HG03064 (cell line): ENCODE measurements around the gene PDYN.

Source experiments
- ATAC-seq: cut with Tn5 transposase; IDR thresholded peaks from one replicate; pipeline ENCODE4 v1.9.1; 2021; ENCODE audit warnings: low read depth; ENCODE audit not compliant: unreplicated experiment

PDYN gene

DNA sequence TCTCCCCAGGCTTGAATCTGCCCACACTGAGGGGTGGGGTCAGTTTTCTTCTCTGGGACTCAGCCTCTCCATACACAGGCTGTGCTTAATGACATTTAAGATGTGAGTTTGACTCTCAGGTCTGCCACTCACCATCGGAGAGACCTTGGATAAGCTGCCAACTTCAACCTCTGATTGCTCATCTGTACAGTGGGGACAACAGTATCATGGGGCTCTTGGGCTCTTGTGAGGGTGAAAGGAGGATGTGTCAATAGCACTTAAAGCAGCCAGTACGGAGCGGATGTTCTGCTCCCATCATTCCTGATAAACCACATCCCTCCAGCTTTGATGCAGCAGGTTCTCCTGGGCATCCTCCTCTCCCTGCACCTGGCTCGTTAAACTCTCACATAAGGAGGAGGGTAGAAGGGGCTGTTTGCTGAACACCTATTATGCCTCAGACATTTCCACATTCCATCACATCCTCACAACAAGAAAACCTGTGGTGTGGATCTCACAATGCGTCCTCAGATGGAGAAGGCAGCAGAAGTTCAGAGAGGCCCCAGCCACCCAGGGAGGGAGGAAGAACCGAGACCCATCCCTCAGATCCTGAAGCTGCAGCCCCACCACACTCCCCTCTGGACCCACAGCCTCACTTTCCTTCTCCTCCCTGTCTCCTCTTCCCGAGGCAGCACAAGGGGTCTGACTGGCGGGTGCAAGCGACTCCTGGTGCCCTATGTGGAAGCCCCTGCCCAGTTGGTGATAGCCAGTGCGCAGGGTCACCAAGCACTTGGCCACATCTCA, 1.9 kb upstream of the PDYN start:
- no peak for ATAC-seq

DNA sequence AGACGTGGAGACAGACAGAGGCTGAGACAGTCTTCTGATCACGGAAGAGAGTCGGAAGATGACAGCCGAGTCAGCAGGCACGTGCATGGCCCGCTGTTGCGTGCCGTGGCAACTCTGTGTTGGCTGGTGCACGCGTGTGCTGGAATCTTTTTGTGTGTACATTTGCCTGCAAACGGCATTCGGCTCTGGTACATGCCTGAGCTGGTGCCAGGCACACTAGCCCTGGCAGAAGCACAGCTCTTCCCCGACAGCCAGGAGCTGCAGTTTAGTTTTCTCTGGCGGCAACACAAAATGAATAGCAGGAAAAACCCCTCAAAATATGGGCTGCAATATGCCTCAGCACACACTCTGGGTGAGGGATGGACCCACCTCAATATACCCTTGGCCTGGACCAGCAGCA, 769 bp upstream of the PDYN start:
- ATAC-seq, result no peak

DNA sequence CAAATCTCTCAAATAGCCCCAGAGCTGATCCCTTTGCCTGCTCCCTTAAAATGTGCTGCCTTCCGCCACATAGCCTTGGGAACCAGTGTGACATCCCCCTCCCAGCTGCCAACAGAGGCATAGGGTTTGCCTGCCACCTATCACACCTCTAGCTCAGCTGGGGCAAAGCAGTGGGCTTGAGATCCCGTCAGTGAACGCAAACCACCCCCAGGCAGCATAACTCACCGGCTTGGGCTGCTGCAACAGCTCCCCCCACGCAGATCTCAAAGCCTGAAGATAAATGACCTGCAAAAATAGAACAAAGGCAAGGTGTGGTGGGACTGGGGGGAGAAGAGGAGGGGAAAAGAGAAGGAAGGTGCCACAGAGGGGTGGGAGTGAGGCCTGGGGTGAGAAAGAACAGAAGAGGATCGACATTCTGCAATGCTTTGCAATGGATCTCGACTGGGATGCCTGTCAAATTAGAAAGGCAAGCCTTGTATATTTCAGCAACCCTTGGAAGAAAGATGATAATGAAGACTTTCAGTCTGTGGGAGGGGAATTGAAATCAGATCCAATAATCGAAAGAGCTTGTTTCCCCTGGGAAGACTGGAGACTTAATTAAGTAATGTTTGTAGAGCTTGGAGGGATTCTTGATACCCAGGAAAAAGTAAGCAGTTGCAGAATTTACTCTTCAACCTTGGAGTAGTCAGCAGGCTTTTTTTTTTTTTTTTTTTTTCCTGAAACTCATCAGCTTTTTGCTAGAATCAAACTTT, 1.3 kb downstream of the PDYN start:
- no peak for ATAC-seq

DNA sequence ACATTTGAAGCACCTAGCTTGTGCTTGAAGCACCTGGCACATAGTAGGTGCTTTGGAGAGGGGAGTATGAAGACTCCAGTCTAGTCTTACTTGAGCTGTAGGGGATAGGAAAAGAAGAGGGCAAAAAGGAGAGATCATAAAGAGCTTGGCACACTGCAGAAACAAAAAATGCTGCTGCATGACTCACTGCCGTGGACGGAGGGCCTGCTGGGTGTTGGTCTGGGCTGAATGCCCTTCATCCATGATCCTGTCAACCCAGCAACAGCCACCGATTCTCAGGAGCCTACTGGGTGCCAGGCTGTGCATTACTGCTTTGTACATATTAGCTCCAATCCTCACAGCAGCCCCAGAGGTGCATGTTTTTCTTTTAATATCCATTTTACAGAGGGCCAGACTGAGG, 6.0 kb downstream of the PDYN start:
- ATAC-seq, result no peak

DNA sequence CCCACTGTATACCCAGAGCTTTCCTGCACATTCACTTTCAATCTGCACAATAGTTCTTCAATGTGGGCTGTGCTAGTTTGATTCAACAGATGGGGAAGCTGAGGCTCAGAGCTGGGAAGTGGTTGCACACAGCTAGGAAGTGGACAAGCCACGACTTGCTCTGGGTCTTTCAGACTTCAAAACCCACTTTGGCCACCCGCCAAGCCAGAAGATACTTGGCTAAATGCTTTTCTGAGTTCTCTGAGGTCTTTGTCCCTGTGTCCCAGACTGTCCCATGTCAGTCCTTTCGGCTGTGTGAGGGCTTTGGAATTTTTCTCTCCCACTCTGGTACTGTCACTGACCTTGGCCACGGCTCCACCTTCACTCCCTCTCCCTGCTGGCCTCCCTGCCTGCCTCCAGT, 10.6 kb downstream of the PDYN start:
- ATAC-seq, result no peak

DNA sequence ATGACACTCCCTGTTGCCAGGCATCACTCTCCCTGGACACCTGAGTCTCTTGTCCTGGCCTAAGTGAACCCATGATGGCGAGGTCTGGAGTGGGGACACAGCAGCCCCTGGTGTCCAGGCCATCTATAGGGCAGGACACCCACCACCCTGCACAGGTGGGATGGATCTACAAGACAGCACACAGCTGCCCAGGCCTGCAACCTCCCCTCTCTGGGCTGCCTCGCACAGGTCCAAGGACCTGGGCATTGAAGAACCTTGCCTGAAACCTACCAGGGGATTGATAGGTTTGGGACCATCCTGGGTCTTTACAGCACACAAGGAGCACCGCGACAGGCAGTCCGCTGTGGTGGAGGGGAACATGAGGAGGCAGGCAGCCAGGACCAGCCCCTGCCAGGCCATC, 11.2 kb downstream of the PDYN start:
- ATAC-seq, result no peak

DNA sequence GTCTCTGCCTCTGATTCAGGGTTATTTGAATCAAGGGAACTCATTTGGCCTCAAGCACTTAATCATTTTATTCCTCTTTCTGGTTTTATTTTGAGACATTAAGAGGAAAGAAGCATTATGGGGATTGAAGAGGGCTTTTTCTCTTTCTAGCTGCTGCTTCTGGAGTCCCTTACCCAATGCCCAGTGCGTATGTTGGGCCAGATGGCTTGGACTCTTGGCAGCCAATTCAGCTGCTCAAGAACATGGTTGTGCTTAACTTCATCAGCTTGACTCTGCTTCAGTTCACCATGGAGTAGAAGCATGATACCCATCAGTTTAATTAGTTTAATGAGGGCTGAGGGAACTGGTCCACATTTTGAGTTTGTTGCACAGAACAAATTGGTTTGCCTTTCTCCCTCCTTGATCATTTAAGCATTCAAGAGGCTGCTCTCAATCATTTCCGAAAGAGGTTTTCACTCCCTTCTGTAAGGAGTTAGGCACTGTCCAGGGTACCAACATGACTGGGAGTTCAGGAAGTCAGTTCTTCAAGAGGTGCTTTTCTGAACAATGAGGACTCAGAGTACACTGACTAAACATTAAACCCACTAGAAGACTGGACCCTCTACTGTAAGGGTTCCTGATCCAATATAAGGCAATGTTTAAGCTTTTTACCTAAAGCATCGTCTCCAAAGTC, 14.6 kb downstream of the PDYN start:
- no peak for ATAC-seq

DNA sequence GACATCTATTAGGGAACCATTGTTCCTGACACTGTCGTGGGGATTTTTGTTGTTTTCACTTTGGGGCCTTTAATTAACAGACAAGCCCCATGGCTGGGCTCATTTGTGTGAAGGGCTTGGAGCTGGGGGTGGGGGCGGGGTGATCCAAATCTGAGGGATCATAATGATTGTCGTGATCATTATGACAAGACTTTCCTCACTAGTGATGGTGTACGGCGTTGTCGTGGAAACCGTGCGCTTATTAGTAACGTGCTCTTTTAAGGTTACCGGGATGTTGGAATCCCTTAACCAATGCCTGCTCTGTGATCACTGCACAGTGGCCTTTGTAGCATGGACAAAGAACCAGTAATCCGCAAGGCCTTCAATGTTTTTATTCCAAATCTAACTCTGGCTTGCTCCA, 18.6 kb downstream of the PDYN start:
- no peak for ATAC-seq

DNA sequence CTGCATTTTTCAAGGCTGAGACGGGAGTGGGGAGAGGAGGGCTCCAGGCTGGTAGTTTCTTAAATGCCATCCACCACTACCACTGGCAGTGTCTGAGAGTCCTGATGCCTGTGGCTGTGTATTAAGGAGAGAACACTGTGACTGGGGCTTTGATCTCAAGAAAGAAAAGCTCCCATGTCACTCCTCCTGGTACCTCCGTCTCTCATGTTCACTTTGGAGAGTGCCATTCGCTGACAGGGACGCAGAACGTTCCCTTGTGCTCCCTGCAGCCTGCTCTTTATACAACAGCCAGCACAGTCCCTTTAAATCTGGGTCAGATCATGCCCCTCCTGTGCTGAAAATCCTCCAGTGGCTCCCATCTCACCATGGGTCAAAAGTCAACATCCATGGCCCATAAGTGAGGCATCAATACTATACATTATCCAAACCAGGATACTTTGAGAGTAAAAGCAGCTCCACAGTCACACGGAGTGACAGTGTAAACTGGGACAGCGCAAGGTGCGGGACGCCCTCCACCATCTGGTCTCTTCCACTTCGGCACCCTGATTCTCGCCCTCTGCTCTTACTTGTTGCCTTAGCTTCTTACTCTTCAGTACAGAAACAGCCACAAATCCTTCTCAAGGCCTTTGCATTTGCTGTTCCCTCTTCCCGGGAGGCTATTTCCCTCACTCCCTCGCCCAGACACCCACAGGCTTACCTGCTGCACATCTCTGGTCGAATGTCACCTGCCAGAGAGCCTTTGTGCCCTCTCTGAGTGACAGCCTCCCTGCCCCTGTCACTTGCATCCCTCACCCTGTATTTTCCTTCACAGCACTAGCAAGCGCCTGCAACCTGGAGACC, 20.0 kb downstream of the PDYN start:
- ATAC-seq, result no peak

DNA sequence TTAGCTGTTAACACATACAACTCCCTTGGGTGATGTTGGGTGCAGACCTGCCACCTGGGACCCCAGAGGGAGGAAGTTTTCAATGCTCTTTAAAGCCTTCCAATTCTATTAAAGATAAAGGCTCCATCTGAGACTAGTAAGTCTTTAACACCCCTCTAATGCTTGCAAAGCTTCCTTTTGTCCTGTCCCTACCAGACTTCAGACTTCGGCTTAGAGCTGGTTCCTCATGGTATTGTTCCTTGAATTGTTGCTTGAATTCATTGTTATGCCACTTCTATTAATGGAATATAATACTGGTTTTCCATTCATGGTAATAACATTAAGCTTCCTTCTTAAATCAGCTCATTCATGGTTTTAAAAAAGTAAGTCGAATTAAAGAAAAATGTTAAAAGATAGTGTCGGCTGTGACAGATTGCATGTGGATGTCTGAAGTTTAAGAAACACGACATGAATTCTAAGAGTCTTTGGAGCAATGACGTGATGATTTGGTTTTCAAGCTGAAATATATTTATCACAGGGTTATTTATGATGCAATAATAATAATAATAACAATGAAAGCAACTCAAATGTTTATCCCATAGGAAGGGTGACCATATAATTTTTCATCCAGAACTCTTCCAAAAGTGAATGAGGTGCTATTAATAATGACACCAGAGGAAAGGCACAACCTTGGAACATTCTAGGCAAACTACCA, 21.8 kb downstream of the PDYN start:
- no peak for ATAC-seq

DNA sequence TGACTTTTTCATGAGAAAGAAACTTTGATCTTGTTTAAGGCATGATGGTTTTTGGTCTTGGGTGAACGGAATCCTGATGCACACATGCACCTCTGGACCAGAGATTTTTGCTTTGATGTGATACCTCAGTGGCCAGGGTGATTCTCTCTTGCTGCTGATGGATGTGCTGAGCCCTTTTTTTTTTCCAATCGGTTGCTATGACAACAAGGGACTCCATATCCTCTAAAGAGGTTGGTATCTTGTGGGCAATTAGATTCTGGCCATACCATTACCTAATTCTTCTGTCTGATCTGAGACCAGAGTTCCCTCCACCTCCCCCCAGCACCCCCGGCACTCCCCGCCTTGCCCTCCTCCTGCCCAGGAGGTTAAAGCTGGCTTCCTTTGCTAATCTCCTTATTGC, 24.9 kb downstream of the PDYN start:
- ATAC-seq, result no peak

DNA sequence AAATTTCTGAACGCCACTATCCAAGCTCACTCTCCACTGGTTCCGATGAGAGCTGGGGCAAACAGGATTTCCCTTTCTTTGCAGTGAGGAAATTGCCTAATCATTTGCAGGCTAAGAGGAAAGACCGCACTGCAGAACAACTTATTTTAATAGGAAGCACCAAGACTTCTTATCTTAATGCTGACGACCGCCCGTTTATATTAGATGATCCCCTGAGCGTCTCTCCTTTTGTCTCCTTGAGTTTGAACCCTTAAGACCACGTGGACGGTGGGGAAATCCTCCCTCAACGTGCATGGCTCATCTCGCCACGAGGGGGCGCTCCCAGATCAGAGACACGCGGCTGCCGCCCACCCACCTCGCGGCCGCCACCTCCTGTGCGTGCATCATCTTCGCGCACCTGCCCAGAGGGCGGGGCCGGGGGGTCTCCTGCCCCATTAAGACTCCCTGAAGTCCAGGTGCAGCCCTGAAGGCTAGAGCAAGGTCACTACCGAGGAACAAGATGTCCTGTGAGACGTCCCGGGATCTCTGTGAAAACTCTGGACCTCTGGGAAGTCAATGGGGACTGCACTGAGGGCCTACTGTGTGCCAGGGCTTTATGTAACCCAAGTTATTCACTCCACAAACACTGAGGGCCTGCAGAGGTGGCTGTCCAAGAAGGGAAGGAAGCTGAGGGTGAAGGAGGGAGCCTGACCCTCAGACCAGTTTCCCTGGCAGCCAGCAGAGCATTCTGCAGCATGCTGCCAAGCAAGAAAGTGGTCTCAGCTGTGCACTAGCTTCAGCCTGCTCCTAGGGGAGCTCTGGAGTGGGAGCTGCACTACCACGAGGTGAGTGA, 28.1 kb downstream of the PDYN start:
- no peak for ATAC-seq

DNA sequence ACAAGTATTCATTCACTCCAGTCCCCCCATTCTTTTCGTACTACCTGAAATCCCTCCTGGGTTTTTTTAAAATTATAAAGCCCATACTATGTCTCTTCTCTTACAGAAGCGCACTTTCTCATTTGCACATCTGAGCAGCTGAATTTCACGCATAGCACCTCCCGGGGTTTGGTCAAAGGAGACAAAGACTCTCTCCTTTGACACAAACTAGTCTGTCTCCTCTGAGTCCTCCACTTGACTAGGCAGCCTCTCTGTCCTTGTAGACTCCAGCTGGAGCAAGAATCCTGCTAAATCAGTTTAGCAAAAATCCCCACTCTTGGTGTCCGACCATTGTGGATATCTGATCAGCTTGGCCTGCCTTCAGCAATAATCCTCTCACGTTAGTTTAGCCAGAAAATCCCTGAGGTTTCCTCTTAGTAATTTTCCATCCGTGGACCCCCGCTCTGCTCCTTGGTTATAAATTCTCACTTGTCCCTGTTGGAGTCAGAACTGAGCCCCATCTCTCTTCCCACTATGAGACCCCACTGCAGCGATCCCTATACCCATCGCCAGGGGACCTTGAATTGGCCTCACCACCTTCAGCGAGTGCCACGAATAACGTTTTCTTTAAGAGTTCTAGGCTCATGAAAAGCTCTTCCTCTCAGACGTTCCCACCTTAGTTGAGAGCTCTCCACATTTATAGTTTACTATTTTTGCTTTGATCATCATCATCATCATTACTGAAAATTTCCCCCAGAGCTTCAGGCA, 29.0 kb downstream of the PDYN start:
- ATAC-seq, result no peak

DNA sequence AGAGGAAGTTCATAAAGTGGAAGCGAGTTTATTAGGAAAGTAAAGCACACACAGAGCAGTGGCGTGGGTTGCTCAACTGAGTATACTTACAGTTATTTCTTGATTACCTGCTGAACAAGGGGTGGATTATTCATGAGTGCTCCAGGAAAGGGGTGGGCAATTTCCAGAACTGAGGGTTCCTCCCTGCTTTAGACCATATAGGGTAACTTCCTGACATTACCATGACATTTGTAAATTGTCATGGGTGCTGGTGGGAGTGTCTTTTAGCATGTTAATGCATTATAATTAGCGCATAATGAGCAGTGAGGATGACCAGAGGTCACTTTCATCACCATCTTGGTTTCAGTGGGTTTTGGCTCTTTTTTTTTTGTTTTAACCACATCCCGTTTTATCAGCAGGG, 29.8 kb downstream of the PDYN start:
- ATAC-seq, result no peak

DNA sequence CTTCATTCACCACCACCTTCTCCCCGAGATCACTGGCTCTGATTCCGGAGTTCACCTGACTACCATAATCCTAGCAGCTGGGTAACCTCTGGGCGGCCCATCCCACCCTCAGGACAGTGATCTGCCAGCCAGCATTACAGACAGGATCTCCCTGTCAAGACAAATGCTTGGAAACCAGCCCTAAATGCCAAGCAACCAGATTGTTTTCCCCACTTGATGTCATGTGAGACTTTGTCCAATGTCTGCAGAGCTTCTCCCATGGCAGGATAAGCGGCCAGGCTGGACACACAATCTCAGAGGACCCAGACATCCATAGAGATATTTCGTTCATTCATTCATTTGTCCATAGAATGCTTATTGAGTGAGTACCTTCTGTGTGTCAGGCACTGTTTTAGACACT, 32.5 kb downstream of the PDYN start:
- no peak for ATAC-seq

DNA sequence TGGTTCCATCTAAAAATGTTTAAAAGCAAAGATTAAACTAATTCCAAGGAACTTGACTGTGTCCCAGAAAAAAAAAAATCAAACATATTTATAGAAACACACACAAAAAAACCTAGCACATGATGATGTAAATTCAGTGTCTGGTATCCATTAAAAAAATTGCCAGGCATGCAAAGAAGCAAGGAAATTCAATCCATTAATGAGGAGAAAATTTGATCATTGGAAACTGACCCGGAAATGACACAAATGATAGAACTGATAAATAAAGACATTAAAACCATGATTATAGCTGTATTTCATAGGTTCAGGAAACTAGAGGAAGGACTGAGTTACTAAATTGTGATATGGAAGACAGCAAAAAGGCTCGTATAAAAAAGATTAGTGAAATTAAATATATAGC, 34.7 kb downstream of the PDYN start:
- no peak for ATAC-seq

DNA sequence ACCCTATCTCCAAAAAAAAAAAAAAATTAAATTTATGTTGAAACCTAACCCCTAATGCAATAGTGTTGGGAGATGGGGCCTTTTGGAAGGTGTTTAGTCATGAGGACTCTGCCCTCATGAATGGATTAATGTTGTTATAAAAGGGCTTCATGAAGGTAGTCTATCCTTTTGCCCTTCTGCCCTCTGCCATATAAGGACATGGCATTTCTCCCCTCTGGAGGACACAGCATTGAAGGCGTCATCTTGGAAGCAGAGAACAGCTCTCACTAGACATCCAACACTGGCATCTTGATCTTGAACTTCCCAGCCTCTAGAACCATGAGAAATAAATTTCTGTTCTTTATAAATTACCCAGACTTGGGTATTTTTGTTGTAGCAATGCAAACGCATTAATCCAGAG, 35.4 kb downstream of the PDYN start:
- ATAC-seq, result no peak

DNA sequence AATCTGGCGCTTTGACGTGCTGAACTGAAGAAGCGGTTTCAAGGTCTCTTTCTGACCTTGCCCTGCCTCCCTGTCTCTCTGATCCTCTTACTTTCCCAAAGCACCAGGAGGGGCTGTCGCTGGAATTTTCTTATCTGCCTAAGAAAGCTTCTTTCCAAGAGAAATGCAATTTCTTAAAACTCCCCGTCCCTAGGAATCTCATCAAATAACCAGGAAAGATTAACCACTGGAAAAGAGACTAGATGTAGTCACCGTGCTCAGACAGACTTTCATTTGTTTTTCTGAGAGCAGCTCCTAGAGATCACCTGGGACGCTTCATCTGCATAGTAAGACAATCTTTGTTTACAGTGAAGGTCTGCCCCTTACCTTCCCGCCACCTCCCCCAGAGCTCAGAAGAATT, 38.6 kb downstream of the PDYN start:
- no peak for ATAC-seq

DNA sequence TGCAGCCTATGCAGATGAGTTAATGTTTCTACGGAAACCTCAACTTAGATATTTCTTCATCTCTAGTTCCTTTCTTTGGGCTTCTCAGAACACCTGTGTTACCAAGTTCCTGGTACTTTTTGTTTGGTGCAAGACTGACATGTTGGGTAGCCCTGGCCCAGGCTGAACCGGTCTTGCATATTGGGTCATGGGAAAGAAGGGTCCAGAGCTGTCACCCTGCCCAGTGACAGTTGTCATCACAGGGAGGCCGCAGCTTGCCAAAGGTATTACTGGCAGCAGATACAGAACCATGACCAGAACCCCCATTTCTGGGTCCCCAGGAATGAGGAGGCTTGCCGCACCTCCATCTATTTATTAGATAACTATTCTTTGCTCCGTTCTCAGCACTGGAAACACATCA, 40.2 kb downstream of the PDYN start:
- ATAC-seq, result no peak
